Neural crest cell (in vitro differentiated cells): ENCODE measurements around the gene PKM. TPM values are rescaled to one million over a fixed set of nuclear protein-coding genes. Genes with fewer than 3 reads are reported as not detected.

ENCODE experiments used
- DNase-seq: peaks from one replicate; pipeline ENCODE4 v3.0.0; 2021; ENCODE audit warnings: low read depth, mixed read lengths, low spot score
- H3K27ac Mint-ChIP-seq: one replicate; pipeline ENCODE4 v1.8.0; 2021; ENCODE audit warnings: mild to moderate bottlenecking, mixed read lengths; ENCODE audit not compliant: unreplicated experiment
- H3K27me3 Mint-ChIP-seq: 2 replicates; pipeline ENCODE4 v1.8.0; 2021; ENCODE audit warnings: low read depth, mild to moderate bottlenecking, mixed read lengths
- H3K36me3 Mint-ChIP-seq: 2 replicates; pipeline ENCODE4 v1.8.0; 2021; ENCODE audit warnings: low read depth, mild to moderate bottlenecking, mixed read lengths
- H3K4me1 Mint-ChIP-seq: 2 replicates; pipeline ENCODE4 v1.8.0; 2021; ENCODE audit warnings: mixed read lengths
- H3K4me3 Mint-ChIP-seq: one replicate; pipeline ENCODE4 v1.8.0; 2021; ENCODE audit warnings: mild to moderate bottlenecking, mixed read lengths
- H3K9me3 Mint-ChIP-seq: 2 replicates; pipeline ENCODE4 v1.8.0; 2021; ENCODE audit warnings: mixed read lengths
- CTCF ChIP-seq: fragments of 200-600 bp; sonication (generic); conservative IDR thresholded peaks from 2 replicates; pipeline ENCODE4 v1.5.0; 2021; ENCODE audit warnings: antibody characterized with exemption, mild to moderate bottlenecking
- total RNA-seq: library from RNA; stranded (reverse); gene quantifications from 2 replicates; pipeline ENCODE4 v1.2.1, GENCODE V29; 2021

The PKM gene
- total RNA-seq, 1 donor from 2014 or later = 905 TPM

DNA sequence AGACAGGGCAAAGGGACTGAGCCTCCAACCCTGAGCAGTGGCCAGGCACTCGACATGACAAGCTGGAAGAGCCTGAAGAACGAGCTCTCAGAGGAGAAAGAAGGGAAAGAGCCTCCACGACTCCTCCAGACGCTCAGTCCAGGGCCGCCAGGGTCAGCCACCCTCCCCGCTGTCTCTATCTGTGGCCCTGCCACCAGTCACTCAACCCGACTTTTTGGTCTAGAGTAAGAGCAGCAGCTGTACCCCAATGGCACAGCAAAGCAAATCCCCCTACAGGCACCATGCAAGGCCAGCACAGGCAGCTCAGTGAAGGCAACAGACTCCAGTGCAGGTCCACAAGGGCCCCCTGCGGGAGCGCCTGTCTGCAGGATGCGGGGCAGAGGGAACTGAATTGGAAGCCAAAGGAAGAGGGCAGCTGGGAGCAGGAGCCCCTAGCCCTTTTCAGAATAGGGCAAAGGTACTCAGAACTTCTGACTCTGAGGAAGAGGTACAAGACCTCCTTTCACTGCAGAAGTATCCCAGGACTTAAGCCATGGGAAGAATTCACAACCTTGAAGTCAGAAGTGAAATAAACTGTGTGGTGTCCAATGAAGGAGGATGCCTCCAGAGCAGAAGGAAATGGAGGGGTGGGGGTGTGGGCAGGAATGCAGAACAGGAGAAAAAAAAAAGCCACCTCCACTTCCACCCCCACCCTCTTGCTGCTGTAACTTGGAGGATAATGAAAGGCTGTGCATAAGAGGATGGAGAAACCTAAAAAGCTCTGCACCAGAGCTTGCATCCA, 24.9 kb downstream of the PKM start:
- DNase-seq = no peak
- H3K4me3 Mint-ChIP-seq = no peak overlapping the region
- H3K9me3 Mint-ChIP-seq = no peaks in the 10 kb centered on the region
- no peak for TF ChIP-seq CTCF
- H3K27me3 Mint-ChIP-seq = no peaks in the 10 kb centered on the region
- no peak overlapping the region for H3K27ac Mint-ChIP-seq
- no peaks in the 10 kb centered on the region for H3K4me1 Mint-ChIP-seq
- H3K36me3 Mint-ChIP-seq = peaks cover 30% of the 10 kb centered on the region

- DNase-seq = no peak
- Mint-ChIP-seq H3K27ac (no peak overlapping the region), H3K27me3 (peaks cover 3% of the 10 kb centered on the region), H3K36me3 (peaks cover 28% of the 10 kb centered on the region), H3K4me3 (no peak overlapping the region), H3K4me1 (no peaks in the 10 kb centered on the region), H3K9me3 (no peaks in the 10 kb centered on the region)
- TF ChIP-seq CTCF = no peak
These were observed 25.7 kb downstream of the PKM start for GRCh38 chr15:72205273-72205672.

DNA sequence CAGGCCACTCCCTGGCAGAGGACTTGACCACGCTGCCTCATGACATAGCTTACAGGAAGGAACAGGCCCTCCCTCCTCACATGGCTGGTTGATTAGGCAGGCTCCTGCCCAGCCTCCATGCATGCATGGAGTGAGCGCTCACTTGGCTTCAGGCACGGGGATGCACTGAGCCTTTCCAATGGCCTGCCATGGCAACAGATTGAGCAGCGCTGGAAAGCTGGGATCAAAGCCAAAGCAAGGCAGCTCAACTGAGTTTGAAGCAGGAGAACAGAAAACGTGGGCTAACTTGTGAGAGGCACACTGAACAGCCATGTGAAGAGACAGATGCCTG, 27.5 kb downstream of the PKM start:
- H3K36me3 Mint-ChIP-seq = peaks cover 28% of the 10 kb centered on the region
- no peaks in the 10 kb centered on the region for H3K9me3 Mint-ChIP-seq
- no peak for DNase-seq
- H3K27me3 Mint-ChIP-seq = peaks cover 16% of the 10 kb centered on the region
- no peak overlapping the region for H3K27ac Mint-ChIP-seq
- H3K4me1 Mint-ChIP-seq = no peaks in the 10 kb centered on the region
- H3K4me3 Mint-ChIP-seq = no peak overlapping the region
- TF ChIP-seq CTCF = no peak

- no peak for TF ChIP-seq CTCF
- DNase-seq = no peak
- H3K27me3 Mint-ChIP-seq = peaks cover 22% of the 10 kb centered on the region
- H3K4me1 Mint-ChIP-seq = peaks cover 3% of the 10 kb centered on the region
- peaks cover 30% of the 10 kb centered on the region for H3K36me3 Mint-ChIP-seq
- no peak overlapping the region for H3K27ac Mint-ChIP-seq
- no peaks in the 10 kb centered on the region for H3K9me3 Mint-ChIP-seq
- H3K4me3 Mint-ChIP-seq = no peak overlapping the region
These were observed 28.0 kb downstream of the PKM start for GRCh38 chr15:72202801-72203506.

- Mint-ChIP-seq H3K4me1 (peaks cover 5% of the 10 kb centered on the region), H3K27ac (peak overlapping the region; percentile 43), H3K27me3 (peaks cover 25% of the 10 kb centered on the region), H3K36me3 (peaks cover 32% of the 10 kb centered on the region), H3K4me3 (no peak overlapping the region), H3K9me3 (no peaks in the 10 kb centered on the region)
- TF ChIP-seq CTCF = no peak
- DNase-seq = no peak
These were observed 28.7 kb downstream of the PKM start for GRCh38 chr15:72202302-72202701.
